HG03045 (cell line): Measurements from ENCODE around the gene PREX1.

Experiments
- ATAC-seq: cut with Tn5 transposase; IDR thresholded peaks from one replicate; pipeline ENCODE4 v1.9.1; 2021; ENCODE audit warnings: mild to moderate bottlenecking, moderate library complexity; ENCODE audit not compliant: unreplicated experiment

The PREX1 gene

GRCh38 chr20:48794816-48795457, 32.9 kb downstream of the PREX1 start:
- ATAC-seq = no peak

GRCh38 chr20:48794360-48794759, 33.4 kb downstream of the PREX1 start:
- no peak for ATAC-seq

- no peak for ATAC-seq
Measured at GRCh38 chr20:48793776-48794175, 34.0 kb downstream of the PREX1 start.

GRCh38 chr20:48791666-48792071, 36.1 kb downstream of the PREX1 start:
- ATAC-seq = no peak

GRCh38 chr20:48791014-48791413, 36.8 kb downstream of the PREX1 start:
- no peak for ATAC-seq

GRCh38 chr20:48790473-48791003, 37.3 kb downstream of the PREX1 start:
- no peak for ATAC-seq

GRCh38 chr20:48789781-48790472, 37.9 kb downstream of the PREX1 start:
- no peak for ATAC-seq

GRCh38 chr20:48789185-48789668, 38.6 kb downstream of the PREX1 start:
- ATAC-seq = no peak

GRCh38 chr20:48788486-48789072, 39.2 kb downstream of the PREX1 start:
- peak; percentile 51 for ATAC-seq

- ATAC-seq = no peak
Measured at GRCh38 chr20:48787861-48788375, 39.9 kb downstream of the PREX1 start.

- no peak for ATAC-seq
Measured at GRCh38 chr20:48786951-48787705, 40.7 kb downstream of the PREX1 start.

GRCh38 chr20:48785801-48786200, 42.0 kb downstream of the PREX1 start:
- ATAC-seq = no peak

GRCh38 chr20:48785256-48785655, 42.5 kb downstream of the PREX1 start:
- no peak for ATAC-seq

GRCh38 chr20:48784273-48784641, 43.5 kb downstream of the PREX1 start:
- no peak for ATAC-seq

- ATAC-seq = no peak
Measured at GRCh38 chr20:48783533-48784272, 44.1 kb downstream of the PREX1 start.

- ATAC-seq = no peak
Measured at GRCh38 chr20:48782901-48783308, 44.9 kb downstream of the PREX1 start.

- ATAC-seq = no peak
Measured at GRCh38 chr20:48782053-48782452, 45.7 kb downstream of the PREX1 start.

- ATAC-seq = no peak
Measured at GRCh38 chr20:48781634-48782033, 46.2 kb downstream of the PREX1 start.

- no peak for ATAC-seq
Measured at GRCh38 chr20:48779435-48779834, 48.4 kb downstream of the PREX1 start.

- ATAC-seq = no peak
Measured at GRCh38 chr20:48777821-48778220, 50.0 kb downstream of the PREX1 start.
